ENCODE results near the gene CTTNBP2. TPM values are rescaled to one million over a fixed set of nuclear protein-coding genes. Genes with fewer than 3 reads are reported as not detected.

The CTTNBP2 gene, protein sequence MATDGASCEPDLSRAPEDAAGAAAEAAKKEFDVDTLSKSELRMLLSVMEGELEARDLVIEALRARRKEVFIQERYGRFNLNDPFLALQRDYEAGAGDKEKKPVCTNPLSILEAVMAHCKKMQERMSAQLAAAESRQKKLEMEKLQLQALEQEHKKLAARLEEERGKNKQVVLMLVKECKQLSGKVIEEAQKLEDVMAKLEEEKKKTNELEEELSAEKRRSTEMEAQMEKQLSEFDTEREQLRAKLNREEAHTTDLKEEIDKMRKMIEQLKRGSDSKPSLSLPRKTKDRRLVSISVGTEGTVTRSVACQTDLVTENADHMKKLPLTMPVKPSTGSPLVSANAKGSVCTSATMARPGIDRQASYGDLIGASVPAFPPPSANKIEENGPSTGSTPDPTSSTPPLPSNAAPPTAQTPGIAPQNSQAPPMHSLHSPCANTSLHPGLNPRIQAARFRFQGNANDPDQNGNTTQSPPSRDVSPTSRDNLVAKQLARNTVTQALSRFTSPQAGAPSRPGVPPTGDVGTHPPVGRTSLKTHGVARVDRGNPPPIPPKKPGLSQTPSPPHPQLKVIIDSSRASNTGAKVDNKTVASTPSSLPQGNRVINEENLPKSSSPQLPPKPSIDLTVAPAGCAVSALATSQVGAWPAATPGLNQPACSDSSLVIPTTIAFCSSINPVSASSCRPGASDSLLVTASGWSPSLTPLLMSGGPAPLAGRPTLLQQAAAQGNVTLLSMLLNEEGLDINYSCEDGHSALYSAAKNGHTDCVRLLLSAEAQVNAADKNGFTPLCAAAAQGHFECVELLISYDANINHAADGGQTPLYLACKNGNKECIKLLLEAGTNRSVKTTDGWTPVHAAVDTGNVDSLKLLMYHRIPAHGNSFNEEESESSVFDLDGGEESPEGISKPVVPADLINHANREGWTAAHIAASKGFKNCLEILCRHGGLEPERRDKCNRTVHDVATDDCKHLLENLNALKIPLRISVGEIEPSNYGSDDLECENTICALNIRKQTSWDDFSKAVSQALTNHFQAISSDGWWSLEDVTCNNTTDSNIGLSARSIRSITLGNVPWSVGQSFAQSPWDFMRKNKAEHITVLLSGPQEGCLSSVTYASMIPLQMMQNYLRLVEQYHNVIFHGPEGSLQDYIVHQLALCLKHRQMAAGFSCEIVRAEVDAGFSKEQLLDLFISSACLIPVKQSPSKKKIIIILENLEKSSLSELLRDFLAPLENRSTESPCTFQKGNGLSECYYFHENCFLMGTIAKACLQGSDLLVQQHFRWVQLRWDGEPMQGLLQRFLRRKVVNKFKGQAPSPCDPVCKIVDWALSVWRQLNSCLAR (N-terminal part only)
- polyA plus RNA-seq (2011; rRNA removed) (0.18 and 0.26 TPM in 2 replicates), polyA plus RNA-seq (2017; fragmentation: RNase III; extraction: RNeasy Plus Mini Kit Qiagen cat#74134 plus additional on column Dnase treatment) (0.21 to 0.33 TPM (median 0.25 TPM) in 3 replicates), polyA minus RNA-seq (2011; rRNA and poly(A)+ RNA removed) (0.21 and 0.88 TPM in 2 replicates)
- polyA plus RNA-seq (2012; cell fraction: cytosol; rRNA removed), result 0.03 and 0.05 TPM in 2 replicates
- polyA plus RNA-seq (2012; cell fraction: nucleus; rRNA removed), result 0.05 and 0.11 TPM in 2 replicates

DNA sequence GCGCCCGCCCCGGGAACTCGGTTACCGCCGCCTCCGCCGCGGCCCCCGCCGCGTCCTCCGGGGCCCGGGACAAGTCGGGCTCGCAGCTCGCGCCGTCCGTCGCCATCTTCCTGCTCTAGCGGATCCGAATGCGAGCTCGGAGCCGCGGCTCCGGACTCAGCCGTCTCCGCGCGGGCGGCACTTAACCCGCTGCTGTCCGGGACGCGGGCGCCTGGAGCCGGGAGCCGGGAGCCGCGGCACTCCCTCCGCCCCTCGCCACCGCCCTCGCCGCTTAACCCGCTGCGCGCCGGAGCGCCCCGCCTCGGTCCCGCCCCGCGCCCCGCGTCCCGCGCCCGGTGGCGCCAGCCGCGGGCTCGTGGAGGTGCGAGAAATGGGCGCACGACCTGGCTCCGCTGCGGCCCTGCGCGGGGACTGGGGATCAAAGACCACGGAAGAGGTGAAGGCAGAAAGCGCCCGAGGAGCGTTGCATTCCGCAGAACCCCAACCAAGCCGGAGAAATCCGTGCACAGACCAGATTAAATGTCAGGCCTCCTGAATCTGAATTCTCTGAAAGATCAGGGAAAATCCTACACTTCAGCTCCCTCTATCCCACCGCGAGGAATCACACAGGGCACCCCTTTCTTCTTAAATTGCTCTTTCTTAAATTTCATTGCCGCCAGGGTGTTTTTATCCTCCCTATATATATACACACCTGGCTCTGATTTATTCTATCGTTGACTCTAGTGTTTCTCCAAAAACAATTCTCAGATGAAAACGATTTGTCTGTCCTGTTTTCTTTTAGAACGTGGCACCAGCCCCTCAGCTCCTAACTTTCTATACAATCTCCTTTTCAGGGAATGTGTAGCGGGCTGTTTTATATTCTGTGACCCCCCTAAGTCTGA, at the start of gene CTTNBP2:
CTTNBP2 (minus strand) TSS at position 132 of the 881 bp plus-strand sequence; CDS start at position 106, 26 bp downstream.
- Histone ChIP-seq H3K27ac (peak within 1 kb of the TSS; percentile 14 to 69; a peak in 4 of 6 replicates), H3K4me3 (peak within 1 kb of the TSS; percentile 56), H3K4me2 (peak within 1 kb of the TSS; percentile 89), H3K9me3 (no peaks in the 10 kb centered on the region), H3K4me1 (peaks cover 13% of the 10 kb centered on the region)
- DNase-seq (ENCODE audit: low read depth in 1 of 2, low spot score in 1 of 2) (peak; percentile 17 to 21), FAIRE-seq (no peak), ATAC-seq (peak; percentile 58 to 79)
- TF ChIP-seq CBX8 (IDR thresholded peaks at IDR 0.05), result peak; percentile 89; the same call in 1 of the 2 replicates
- TF ChIP-seq RNF2 (IDR thresholded peaks at IDR 0.05; ENCODE audit: borderline replicate concordance, low read depth), result peak; percentile 92
- TF ChIP-seq MAFK (IDR thresholded peaks at IDR 0.05; ENCODE audit: partially characterized antibody), result no peak
- POLR2A ChIA-PET, result no interaction called here
- WGBS (ENCODE audit: missing lambda C conversion rate), result 5% methylated on average over 33 of the region's 87 CpGs
- CTCF ChIA-PET, result interaction anchor here (0.5 to 1.1 kb wide), 3 partner anchors 14 to 78 kb away, joined by 3 read pairs; no protein-coding TSS in a partner anchor

DNA sequence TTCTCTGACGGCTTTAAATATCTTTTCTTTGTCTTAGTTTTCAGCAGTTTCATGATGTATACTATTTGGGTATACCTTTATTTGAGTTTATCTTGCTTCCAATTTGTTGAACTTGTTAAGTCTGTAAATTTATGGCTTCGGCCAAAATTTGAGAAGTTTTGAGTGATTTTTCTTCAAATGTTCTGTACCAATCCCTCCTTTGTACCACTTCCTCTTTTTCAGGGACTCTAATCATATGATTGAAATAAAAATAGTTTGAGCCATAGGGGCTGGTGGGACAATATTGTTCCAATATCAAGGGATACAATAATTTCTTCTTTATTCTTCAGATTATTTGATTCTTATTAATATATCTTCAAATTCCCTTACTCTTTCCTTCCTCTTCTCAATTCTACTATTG, 43.1 kb upstream of the CTTNBP2 start:
- H3K9me3 ChIP-seq, result no peaks in the 10 kb centered on the region; the same call in 2 of the 3 replicates
- no peak overlapping the region for H3K4me3 ChIP-seq
- CTCF ChIA-PET, result no interaction called here
- TF ChIP-seq JUN (IDR thresholded peaks at IDR 0.05) (no peak), RARB (CRISPR knock-in tag; IDR thresholded peaks at IDR 0.05) (no peak), KDM1A (IDR thresholded peaks at IDR 0.05; ENCODE audit: low read depth) (no peak), TP53 (CRISPR knock-in tag; IDR thresholded peaks at IDR 0.05) (no peak), SMC3 (IDR thresholded peaks at IDR 0.05) (no peak), CHD2 (IDR thresholded peaks at IDR 0.05; ENCODE audit: low read length, partially characterized antibody) (no peak), HDAC2 (IDR thresholded peaks at IDR 0.05) (no peak), POLR2A (IDR thresholded peaks at IDR 0.05; ENCODE audit: low read length) (no peak), RCOR1 (IDR thresholded peaks at IDR 0.05; ENCODE audit: low read depth, low read length) (no peak), JUNB (IDR thresholded peaks at IDR 0.05) (no peak)
- TF ChIP-seq, protein P1, sequence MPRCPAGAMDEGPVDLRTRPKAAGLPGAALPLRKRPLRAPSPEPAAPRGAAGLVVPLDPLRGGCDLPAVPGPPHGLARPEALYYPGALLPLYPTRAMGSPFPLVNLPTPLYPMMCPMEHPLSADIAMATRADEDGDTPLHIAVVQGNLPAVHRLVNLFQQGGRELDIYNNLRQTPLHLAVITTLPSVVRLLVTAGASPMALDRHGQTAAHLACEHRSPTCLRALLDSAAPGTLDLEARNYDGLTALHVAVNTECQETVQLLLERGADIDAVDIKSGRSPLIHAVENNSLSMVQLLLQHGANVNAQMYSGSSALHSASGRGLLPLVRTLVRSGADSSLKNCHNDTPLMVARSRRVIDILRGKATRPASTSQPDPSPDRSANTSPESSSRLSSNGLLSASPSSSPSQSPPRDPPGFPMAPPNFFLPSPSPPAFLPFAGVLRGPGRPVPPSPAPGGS (IDR thresholded peaks at IDR 0.05), result no peak
- TF ChIP-seq, protein P2, sequence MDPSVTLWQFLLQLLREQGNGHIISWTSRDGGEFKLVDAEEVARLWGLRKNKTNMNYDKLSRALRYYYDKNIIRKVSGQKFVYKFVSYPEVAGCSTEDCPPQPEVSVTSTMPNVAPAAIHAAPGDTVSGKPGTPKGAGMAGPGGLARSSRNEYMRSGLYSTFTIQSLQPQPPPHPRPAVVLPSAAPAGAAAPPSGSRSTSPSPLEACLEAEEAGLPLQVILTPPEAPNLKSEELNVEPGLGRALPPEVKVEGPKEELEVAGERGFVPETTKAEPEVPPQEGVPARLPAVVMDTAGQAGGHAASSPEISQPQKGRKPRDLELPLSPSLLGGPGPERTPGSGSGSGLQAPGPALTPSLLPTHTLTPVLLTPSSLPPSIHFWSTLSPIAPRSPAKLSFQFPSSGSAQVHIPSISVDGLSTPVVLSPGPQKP (IDR thresholded peaks at IDR 0.05; ENCODE audit: low read depth, low read length), result no peak
- TF ChIP-seq, protein P3, sequence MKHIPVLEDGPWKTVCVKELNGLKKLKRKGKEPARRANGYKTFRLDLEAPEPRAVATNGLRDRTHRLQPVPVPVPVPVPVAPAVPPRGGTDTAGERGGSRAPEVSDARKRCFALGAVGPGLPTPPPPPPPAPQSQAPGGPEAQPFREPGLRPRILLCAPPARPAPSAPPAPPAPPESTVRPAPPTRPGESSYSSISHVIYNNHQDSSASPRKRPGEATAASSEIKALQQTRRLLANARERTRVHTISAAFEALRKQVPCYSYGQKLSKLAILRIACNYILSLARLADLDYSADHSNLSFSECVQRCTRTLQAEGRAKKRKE (CRISPR knock-in tag; IDR thresholded peaks at IDR 0.05; ENCODE audit: low read depth), result no peak
- TF ChIP-seq, protein P4, sequence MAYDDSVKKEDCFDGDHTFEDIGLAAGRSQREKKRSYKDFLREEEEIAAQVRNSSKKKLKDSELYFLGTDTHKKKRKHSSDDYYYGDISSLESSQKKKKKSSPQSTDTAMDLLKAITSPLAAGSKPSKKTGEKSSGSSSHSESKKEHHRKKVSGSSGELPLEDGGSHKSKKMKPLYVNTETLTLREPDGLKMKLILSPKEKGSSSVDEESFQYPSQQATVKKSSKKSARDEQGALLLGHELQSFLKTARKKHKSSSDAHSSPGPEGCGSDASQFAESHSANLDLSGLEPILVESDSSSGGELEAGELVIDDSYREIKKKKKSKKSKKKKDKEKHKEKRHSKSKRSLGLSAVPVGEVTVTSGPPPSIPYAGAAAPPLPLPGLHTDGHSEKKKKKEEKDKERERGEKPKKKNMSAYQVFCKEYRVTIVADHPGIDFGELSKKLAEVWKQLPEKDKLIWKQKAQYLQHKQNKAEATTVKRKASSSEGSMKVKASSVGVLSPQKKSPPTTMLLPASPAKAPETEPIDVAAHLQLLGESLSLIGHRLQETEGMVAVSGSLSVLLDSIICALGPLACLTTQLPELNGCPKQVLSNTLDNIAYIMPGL (CRISPR knock-in tag; IDR thresholded peaks at IDR 0.05; ENCODE audit: borderline replicate concordance), result no peak
- POLR2A ChIA-PET, result no interaction called here
- FAIRE-seq (no peak), ATAC-seq (no peak), DNase-seq (ENCODE audit: low read depth in 1 of 2, low spot score in 1 of 2) (no peak)
- H3K27ac ChIP-seq, result no peak overlapping the region
- no peaks in the 10 kb centered on the region for H3K4me1 ChIP-seq
- H3K4me2 ChIP-seq, result no peak overlapping the region
- WGBS (ENCODE audit: missing lambda C conversion rate), result 10% methylated on average over 2 of the region's 2 CpGs

Data from A549 (cell line).